K562 (cell line): ENCODE results near the gene CT45A9. TPM values are rescaled to one million over a fixed set of nuclear protein-coding genes. Genes with fewer than 3 reads are reported as not detected.
A peak's percentile ranks its signal among the peaks of the same experiment; 100 is the strongest.

Experiments used
- ATF7 ChIP-seq: fragments of 450-650 bp; IDR thresholded peaks from 2 replicates; pipeline ENCODE4 v1.7.1; 2014; ENCODE audit warnings: mild to moderate bottlenecking, moderate library complexity
- BHLHE40 ChIP-seq: IDR thresholded peaks from 2 replicates; pipeline ENCODE4 v1.6.1; 2011; ENCODE audit warnings: low read length, improper control_type of control experiment
- CC2D1A ChIP-seq: fragments of 450-650 bp; IDR thresholded peaks from 2 replicates; pipeline ENCODE4 v1.6.1; 2017; ENCODE audit warnings: mild to moderate bottlenecking
- CREM ChIP-seq: IDR thresholded peaks from 2 replicates; pipeline ENCODE4 v1.6.1; 2014; ENCODE audit warnings: antibody characterized with exemption, low read depth
- MEIS2 ChIP-seq: fragments of 450-650 bp; IDR thresholded peaks from 2 replicates; pipeline ENCODE4 v1.6.1; 2014; ENCODE audit warnings: mild to moderate bottlenecking; ENCODE audit not compliant: partially characterized antibody
- MTA1 ChIP-seq: fragments of 450-650 bp; IDR thresholded peaks from 2 replicates; pipeline ENCODE4 v1.6.1; 2017; ENCODE audit warnings: borderline replicate concordance
- NBN ChIP-seq: fragments of 450-650 bp; IDR thresholded peaks from 2 replicates; pipeline ENCODE4 v1.6.1; 2016; ENCODE audit warnings: low read depth, mild to moderate bottlenecking
- NR2C1 ChIP-seq, 2 experiments: fragments of 450-650 bp; IDR thresholded peaks; 2 replicates each; pipeline ENCODE4 v1.6.1; 2017; ENCODE audit warnings: mild to moderate bottlenecking in 2 of 2, antibody characterized with exemption in 1 of 2, inconsistent platforms in 1 of 2, missing compliant biosample characterization in 1 of 2, missing genetic modification characterization in 1 of 2
- PYGO2 ChIP-seq: fragments of 450-650 bp; IDR thresholded peaks from 2 replicates; pipeline ENCODE4 v1.6.1; 2016; ENCODE audit warnings: mild to moderate bottlenecking, missing genetic modification characterization, moderate library complexity, missing compliant biosample characterization
- RNF2 ChIP-seq: sonication (generic); IDR thresholded peaks from 2 replicates; pipeline ENCODE4 v1.6.1; 2016
- SMAD4 ChIP-seq: fragments of 250-450 bp; sonication (Bioruptor Pico); conservative IDR thresholded peaks from 2 replicates; pipeline ENCODE4 v1.8.0; 2021; ENCODE audit warnings: inconsistent platforms, mild to moderate bottlenecking, moderate library complexity
- SMARCA4 ChIP-seq: fragments of 450-650 bp; IDR thresholded peaks from 2 replicates; pipeline ENCODE4 v1.6.1; 2016
- SOX6 ChIP-seq: fragments of 450-650 bp; IDR thresholded peaks from 2 replicates; pipeline ENCODE4 v1.6.1; 2014; ENCODE audit warnings: mild to moderate bottlenecking
- SPI1 ChIP-seq: IDR thresholded peaks from 2 replicates; pipeline ENCODE4 v1.6.1; 2011; ENCODE audit warnings: low read depth, low read length, control low read depth, borderline replicate concordance
- TEAD4 ChIP-seq, 2 experiments: sonication (generic) in 1 of 2; formaldehyde crosslinking in 1 of 2; IDR thresholded peaks; 2 replicates each; pipeline versions ENCODE4 v1.6.1 to v1.8.0; 2012 to 2022; ENCODE audit warnings: borderline replicate concordance in 1 of 2, inconsistent platforms in 1 of 2, low read length in 1 of 2, mild to moderate bottlenecking in 1 of 2, missing genetic modification reagents in 1 of 2
- TRIM28 ChIP-seq: fragments of 450-650 bp; IDR thresholded peaks from 2 replicates; pipeline ENCODE4 v1.6.1; 2017
- ZNF175 ChIP-seq: fragments of 200-800 bp; sonication (Bioruptor generic); IDR thresholded peaks from 2 replicates; pipeline ENCODE4 v1.6.1; 2016; ENCODE audit warnings: low read depth, mild to moderate bottlenecking, missing genetic modification characterization, missing compliant biosample characterization
- ZNF263 ChIP-seq: sonication (generic); formaldehyde crosslinking; IDR thresholded peaks from 2 replicates; pipeline ENCODE4 v1.8.0; 2022; ENCODE audit warnings: mild to moderate bottlenecking, missing genetic modification reagents, borderline replicate concordance
- polyA plus RNA-seq, 8 experiments: library from polyadenylated mRNA; depleted of rRNA in 4 of 8; stranded (reverse) in 5 of 8; unstranded in 3 of 8; fragments of >200 nt; fragmentation: Nextera tagmentation in 2 of 8; fragmentation: Illumina TruSeq in 1 of 8; extraction: Ambion mirVana in 2 of 8; extraction: Trizol in 1 of 8; gene quantifications; 2 replicates each; pipeline versions ENCODE4 v1.2.1 to v1.2.3, GENCODE V29; 2011 to 2014; ENCODE audit warnings: inconsistent platforms in 1 of 8, missing spikeins in 1 of 8
- total RNA-seq, 7 experiments: library from RNA; depleted of rRNA in 6 of 7; stranded (reverse); fragments of >200 nt in 6 of 7; fragmentation: Illumina TruSeq in 2 of 7; extraction: Trizol in 2 of 7; gene quantifications; 2 replicates each; pipeline versions ENCODE4 v1.2.1 to v1.2.3, GENCODE V29; 2011 to 2021; ENCODE audit warnings: low replicate concordance in 1 of 7
- TF ChIP-seq, protein P1 (sequence below), 2 experiments: IDR thresholded peaks; 2 replicates each; pipeline ENCODE4 v1.6.1; 2012; ENCODE audit warnings: improper control_type of control experiment in 2 of 2, low read depth in 2 of 2, low read length in 2 of 2, borderline replicate concordance in 1 of 2
- TF ChIP-seq, protein P2 (sequence below): fragments of 450-650 bp; IDR thresholded peaks from 2 replicates; pipeline ENCODE4 v1.6.1; 2016; ENCODE audit warnings: mild to moderate bottlenecking
- TF ChIP-seq, protein P3 (sequence below), 2 experiments: fragments of 450-650 bp; conservative IDR thresholded peaks; 2 replicates each; pipeline ENCODE4 v1.6.1; 2017; ENCODE audit warnings: mild to moderate bottlenecking in 2 of 2, moderate library complexity in 2 of 2
- TF ChIP-seq, protein P4 (sequence below): fragments of 200-800 bp; sonication (Bioruptor generic); IDR thresholded peaks from 2 replicates; pipeline ENCODE4 v1.6.1; 2017; ENCODE audit warnings: missing genetic modification characterization, missing compliant biosample characterization

The CT45A9 gene
- total and polyA plus RNA-seq, 9 of the 15 experiments (the other 6 are each of a cell fraction or from before 2014, with no cell fraction given): 6.5 to 27.7 (median 9.6) TPM; not detected in 4

DNA sequence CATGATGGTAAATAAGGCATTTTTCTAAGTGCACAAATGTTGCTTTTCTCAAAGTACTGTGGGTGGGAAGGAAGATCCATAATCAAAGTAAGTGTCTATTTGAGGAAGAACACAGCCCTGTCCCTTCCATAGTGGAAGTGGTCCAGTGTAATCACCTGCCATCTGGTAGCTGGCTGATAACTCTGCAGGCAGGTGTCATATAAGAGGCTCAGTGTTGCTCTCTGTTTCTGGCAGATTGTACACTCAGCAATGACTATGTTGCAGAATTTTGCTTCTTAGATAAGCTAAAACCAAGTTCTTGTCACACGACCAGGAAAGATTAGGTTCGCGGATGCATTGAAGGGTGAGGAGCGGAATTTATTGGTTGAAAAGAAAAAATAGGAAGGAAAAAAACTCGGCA, 42.8 kb upstream of the CT45A9 start (continued):
- peak; percentile 100 for TF ChIP-seq TEAD4 (IDR thresholded peaks at IDR 0.05; ENCODE audit: low read length)
- no peak for TF ChIP-seq TEAD4 (CRISPR knock-in tag; IDR thresholded peaks at IDR 0.05; ENCODE audit: borderline replicate concordance)
- TF ChIP-seq MEIS2: peak; percentile 62
- TF ChIP-seq SMAD4 (CRISPR knock-in tag): peak; percentile 89
- TF ChIP-seq BHLHE40: peak; percentile 91
- TF ChIP-seq SOX6: peak; percentile 93
- TF ChIP-seq CC2D1A: peak; percentile 90; the same call in 1 of the 2 replicates
- peak; percentile 72 for TF ChIP-seq CREM
- TF ChIP-seq, protein P1, sequence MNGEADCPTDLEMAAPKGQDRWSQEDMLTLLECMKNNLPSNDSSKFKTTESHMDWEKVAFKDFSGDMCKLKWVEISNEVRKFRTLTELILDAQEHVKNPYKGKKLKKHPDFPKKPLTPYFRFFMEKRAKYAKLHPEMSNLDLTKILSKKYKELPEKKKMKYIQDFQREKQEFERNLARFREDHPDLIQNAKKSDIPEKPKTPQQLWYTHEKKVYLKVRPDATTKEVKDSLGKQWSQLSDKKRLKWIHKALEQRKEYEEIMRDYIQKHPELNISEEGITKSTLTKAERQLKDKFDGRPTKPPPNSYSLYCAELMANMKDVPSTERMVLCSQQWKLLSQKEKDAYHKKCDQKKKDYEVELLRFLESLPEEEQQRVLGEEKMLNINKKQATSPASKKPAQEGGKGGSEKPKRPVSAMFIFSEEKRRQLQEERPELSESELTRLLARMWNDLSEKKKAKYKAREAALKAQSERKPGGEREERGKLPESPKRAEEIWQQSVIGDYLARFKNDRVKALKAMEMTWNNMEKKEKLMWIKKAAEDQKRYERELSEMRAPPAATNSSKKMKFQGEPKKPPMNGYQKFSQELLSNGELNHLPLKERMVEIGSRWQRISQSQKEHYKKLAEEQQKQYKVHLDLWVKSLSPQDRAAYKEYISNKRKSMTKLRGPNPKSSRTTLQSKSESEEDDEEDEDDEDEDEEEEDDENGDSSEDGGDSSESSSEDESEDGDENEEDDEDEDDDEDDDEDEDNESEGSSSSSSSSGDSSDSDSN (IDR thresholded peaks at IDR 0.05; ENCODE audit: borderline replicate concordance in 1 of 2, low read depth in 2 of 2, low read length in 2 of 2): no peak
- TF ChIP-seq NBN: peak; percentile 75
- TF ChIP-seq, protein P2, sequence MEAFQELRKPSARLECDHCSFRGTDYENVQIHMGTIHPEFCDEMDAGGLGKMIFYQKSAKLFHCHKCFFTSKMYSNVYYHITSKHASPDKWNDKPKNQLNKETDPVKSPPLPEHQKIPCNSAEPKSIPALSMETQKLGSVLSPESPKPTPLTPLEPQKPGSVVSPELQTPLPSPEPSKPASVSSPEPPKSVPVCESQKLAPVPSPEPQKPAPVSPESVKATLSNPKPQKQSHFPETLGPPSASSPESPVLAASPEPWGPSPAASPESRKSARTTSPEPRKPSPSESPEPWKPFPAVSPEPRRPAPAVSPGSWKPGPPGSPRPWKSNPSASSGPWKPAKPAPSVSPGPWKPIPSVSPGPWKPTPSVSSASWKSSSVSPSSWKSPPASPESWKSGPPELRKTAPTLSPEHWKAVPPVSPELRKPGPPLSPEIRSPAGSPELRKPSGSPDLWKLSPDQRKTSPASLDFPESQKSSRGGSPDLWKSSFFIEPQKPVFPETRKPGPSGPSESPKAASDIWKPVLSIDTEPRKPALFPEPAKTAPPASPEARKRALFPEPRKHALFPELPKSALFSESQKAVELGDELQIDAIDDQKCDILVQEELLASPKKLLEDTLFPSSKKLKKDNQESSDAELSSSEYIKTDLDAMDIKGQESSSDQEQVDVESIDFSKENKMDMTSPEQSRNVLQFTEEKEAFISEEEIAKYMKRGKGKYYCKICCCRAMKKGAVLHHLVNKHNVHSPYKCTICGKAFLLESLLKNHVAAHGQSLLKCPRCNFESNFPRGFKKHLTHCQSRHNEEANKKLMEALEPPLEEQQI: peak; percentile 65; the same call in 1 of the 2 replicates
- peak; percentile 92 for TF ChIP-seq SMARCA4
- 0 out of 2 replicates have a peak, but pooled peaks have one; percentile 35 for TF ChIP-seq PYGO2
- 0 out of 2 replicates have a peak, but pooled peaks have one; percentile 26 for TF ChIP-seq NR2C1 (IDR thresholded peaks at IDR 0.05)
- no peak; the same call in 1 of the 2 replicates for TF ChIP-seq NR2C1 (tag; IDR thresholded peaks at IDR 0.05)
- peak; percentile 65 for TF ChIP-seq ATF7
- peak; percentile 54; the same call in 1 of the 2 replicates for TF ChIP-seq SPI1
- peak; percentile 53; the same call in 1 of the 2 replicates for TF ChIP-seq ZNF175 (CRISPR knock-in tag)
- no peak for TF ChIP-seq ZNF263 (CRISPR knock-in tag)
- no peak for TF ChIP-seq TRIM28
- peak; percentile 31; the same call in 1 of the 2 replicates for TF ChIP-seq RNF2
- TF ChIP-seq, protein P3, sequence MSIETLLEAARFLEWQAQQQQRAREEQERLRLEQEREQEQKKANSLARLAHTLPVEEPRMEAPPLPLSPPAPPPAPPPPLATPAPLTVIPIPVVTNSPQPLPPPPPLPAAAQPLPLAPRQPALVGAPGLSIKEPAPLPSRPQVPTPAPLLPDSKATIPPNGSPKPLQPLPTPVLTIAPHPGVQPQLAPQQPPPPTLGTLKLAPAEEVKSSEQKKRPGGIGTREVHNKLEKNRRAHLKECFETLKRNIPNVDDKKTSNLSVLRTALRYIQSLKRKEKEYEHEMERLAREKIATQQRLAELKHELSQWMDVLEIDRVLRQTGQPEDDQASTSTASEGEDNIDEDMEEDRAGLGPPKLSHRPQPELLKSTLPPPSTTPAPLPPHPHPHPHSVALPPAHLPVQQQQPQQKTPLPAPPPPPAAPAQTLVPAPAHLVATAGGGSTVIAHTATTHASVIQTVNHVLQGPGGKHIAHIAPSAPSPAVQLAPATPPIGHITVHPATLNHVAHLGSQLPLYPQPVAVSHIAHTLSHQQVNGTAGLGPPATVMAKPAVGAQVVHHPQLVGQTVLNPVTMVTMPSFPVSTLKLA (conservative IDR thresholded peaks at IDR 0.05): 0 out of 4 replicates have a peak, but pooled peaks of 1 of the 2 experiments have one; percentile 49
- peak; percentile 79 for TF ChIP-seq MTA1
- TF ChIP-seq, protein P4, sequence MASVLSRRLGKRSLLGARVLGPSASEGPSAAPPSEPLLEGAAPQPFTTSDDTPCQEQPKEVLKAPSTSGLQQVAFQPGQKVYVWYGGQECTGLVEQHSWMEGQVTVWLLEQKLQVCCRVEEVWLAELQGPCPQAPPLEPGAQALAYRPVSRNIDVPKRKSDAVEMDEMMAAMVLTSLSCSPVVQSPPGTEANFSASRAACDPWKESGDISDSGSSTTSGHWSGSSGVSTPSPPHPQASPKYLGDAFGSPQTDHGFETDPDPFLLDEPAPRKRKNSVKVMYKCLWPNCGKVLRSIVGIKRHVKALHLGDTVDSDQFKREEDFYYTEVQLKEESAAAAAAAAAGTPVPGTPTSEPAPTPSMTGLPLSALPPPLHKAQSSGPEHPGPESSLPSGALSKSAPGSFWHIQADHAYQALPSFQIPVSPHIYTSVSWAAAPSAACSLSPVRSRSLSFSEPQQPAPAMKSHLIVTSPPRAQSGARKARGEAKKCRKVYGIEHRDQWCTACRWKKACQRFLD (CRISPR knock-in tag): peak; percentile 93
